Testis (tissue), 3 donors: Measurements from ENCODE around the gene PHTF1. TPM values are rescaled to one million over a fixed set of nuclear protein-coding genes. Genes with fewer than 3 reads are reported as not detected.
"Not testable (repeated sequence)": the region's sequence is repeated elsewhere in the genome, so short reads cannot be mapped to it uniquely, and the experiment has no call there.

ENCODE experiments used
- DNase-seq: peaks from one replicate; pipeline ENCODE4 v3.0.0-alpha.2; 2019
- H3K27ac ChIP-seq, 2 donors: fragments of 200-600 bp; sonication (generic); one replicate each; pipeline ENCODE4 v1.5.1; 2019
- H3K27me3 ChIP-seq: fragments of 200-600 bp; sonication (generic); one replicate; pipeline ENCODE4 v1.5.1; 2019
- H3K36me3 ChIP-seq: fragments of 200-600 bp; sonication (generic); one replicate; pipeline ENCODE4 v1.5.1; 2017; ENCODE audit warnings: low read depth; ENCODE audit errors: missing control alignments
- H3K4me1 ChIP-seq: fragments of 200-600 bp; sonication (generic); one replicate; pipeline ENCODE4 v1.5.1; 2019
- H3K4me3 ChIP-seq, 2 donors: fragments of 200-600 bp; sonication (generic); one replicate each; pipeline ENCODE4 v1.5.1; 2017 to 2019
- H3K9me3 ChIP-seq: fragments of 200-600 bp; sonication (generic); one replicate; pipeline ENCODE4 v1.5.1; 2017
- CTCF ChIP-seq, 3 experiments: fragments of 450-650 bp in 2 of 3; fragments of 200-600 bp in 1 of 3; sonication (generic) in 1 of 3; IDR thresholded peaks; one replicate each; pipeline ENCODE4 v1.5.1; 2016 to 2019; ENCODE audit warnings: antibody characterized with exemption in 3 of 3, mild to moderate bottlenecking in 2 of 3, moderate library complexity in 1 of 3
- POLR2A ChIP-seq: fragments of 450-650 bp; IDR thresholded peaks from one replicate; pipeline ENCODE4 v1.6.1; 2017; ENCODE audit warnings: antibody characterized with exemption, mild to moderate bottlenecking, moderate library complexity
- WGBS, 2 donors: methylation state at CpG; one replicate each; pipeline ENCODE4 v1.1.5; 2018; 5-methylcytosine and 5-hydroxymethylcytosine counted together
- intact Hi-C: fragments of 100-400 bp; cut with DNase I; formaldehyde crosslinking; loops from one replicate; pipeline ENCODE4 v1.15.1; 2023; ENCODE audit warnings: low total_unique reads
- polyA plus RNA-seq: library from polyadenylated mRNA; stranded (reverse); fragments of 350-450 nt; fragmentation: Illumina TruSeq; extraction: RNeasy Lipid Tissue Mini Kit (QIAGEN cat#74804); gene quantifications from one replicate; pipeline ENCODE4 v1.2.3, GENCODE V29; 2014; ENCODE audit warnings: low read depth, low replicate concordance; ENCODE audit not compliant: insufficient read depth
- total RNA-seq, 2 donors: library from RNA; depleted of rRNA; stranded (reverse); fragments of >200 nt; gene quantifications; one replicate each; pipeline ENCODE4 v1.2.3, GENCODE V29; 2016

The PHTF1 gene
- total and polyA plus RNA-seq, 3 donors from 2014 or later, result 29.2 to 61.7 (median 46.4) TPM

- no peaks in the 10 kb centered on the region for H3K27me3 ChIP-seq
- intact Hi-C loops, result no loop called here
- DNase-seq, result no peak
- no peak overlapping the region for H3K27ac ChIP-seq
- H3K9me3 ChIP-seq, result no peaks in the 10 kb centered on the region
- WGBS, 2 donors, result 96 to 98% methylated on average over 5 of the region's 5 CpGs
- H3K36me3 ChIP-seq, result no peaks in the 10 kb centered on the region
- no peak overlapping the region for H3K4me3 ChIP-seq
- TF ChIP-seq POLR2A (no peak), CTCF (IDR thresholded peaks at IDR 0.05) (no peak)
- no peaks in the 10 kb centered on the region for H3K4me1 ChIP-seq
Measured at GRCh38 chr1:113742515-113742914, 16.8 kb downstream of the PHTF1 start.

DNA sequence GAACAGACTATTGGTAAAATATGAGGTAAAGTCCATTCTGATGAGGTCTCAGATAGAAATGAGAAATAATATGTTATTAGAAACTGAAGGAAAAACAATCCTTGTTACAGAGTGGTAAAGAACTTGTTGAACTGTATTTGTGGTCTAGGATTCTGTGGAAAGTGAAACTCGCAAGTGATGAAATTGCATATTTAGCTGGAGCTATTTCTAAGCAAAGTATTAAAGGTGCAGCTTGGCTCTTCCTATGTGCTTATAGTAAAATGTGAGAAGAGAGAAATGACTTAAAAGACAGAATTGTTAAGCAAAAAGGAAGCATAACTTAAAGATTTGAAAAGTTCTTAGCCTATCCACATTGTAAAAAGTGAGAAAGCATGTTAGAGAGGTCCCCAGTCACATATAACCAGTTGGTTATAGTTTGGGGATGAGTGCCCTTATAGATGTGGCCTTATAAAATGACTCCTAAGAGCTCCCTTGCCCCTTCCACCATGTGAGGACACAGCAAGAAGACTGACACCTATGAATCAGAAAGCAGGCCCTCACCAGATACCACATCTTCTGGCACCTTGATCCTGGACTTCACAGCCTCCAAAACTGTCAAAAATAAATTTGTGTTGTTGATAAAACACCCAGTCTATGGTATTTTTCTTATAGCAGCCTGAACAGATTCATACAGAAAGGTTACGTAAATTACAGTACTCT, 24.8 kb downstream of the PHTF1 start:
- Histone ChIP-seq H3K4me3 (no peak overlapping the region), H3K36me3 (no peaks in the 10 kb centered on the region), H3K9me3 (no peaks in the 10 kb centered on the region), H3K4me1 (no peaks in the 10 kb centered on the region), H3K27ac (no peak overlapping the region), H3K27me3 (no peaks in the 10 kb centered on the region)
- DNase-seq, result no peak
- no peak for TF ChIP-seq POLR2A
- no peak for TF ChIP-seq CTCF (IDR thresholded peaks at IDR 0.05)
- 96 to 98% methylated on average over 2 of the region's 2 CpGs for WGBS, 2 donors
- intact Hi-C loops, result no loop called here

- H3K27me3 ChIP-seq, result no peaks in the 10 kb centered on the region
- H3K4me1 ChIP-seq, result no peaks in the 10 kb centered on the region
- no peak overlapping the region for H3K4me3 ChIP-seq
- WGBS, 2 donors, result 89 to 94% methylated on average over 5 of the region's 5 CpGs
- no peak overlapping the region for H3K27ac ChIP-seq
- H3K9me3 ChIP-seq, result no peaks in the 10 kb centered on the region
- H3K36me3 ChIP-seq, result no peaks in the 10 kb centered on the region
- no peak for TF ChIP-seq POLR2A
- TF ChIP-seq CTCF (IDR thresholded peaks at IDR 0.05), result no peak
- intact Hi-C loops, result no loop called here
- no peak for DNase-seq
Measured at GRCh38 chr1:113732802-113733201, 26.5 kb downstream of the PHTF1 start.

- 95 to 100% methylated on average over 2 of the region's 2 CpGs for WGBS, 2 donors
- Histone ChIP-seq H3K27ac (no peak overlapping the region), H3K4me1 (no peaks in the 10 kb centered on the region), H3K36me3 (no peaks in the 10 kb centered on the region), H3K27me3 (no peaks in the 10 kb centered on the region), H3K9me3 (no peaks in the 10 kb centered on the region), H3K4me3 (no peak overlapping the region)
- TF ChIP-seq CTCF (IDR thresholded peaks at IDR 0.05) (no peak), POLR2A (no peak)
- intact Hi-C loops, result no loop called here
- DNase-seq, result no peak
Measured at GRCh38 chr1:113721010-113721409, 38.3 kb downstream of the PHTF1 start.

DNA sequence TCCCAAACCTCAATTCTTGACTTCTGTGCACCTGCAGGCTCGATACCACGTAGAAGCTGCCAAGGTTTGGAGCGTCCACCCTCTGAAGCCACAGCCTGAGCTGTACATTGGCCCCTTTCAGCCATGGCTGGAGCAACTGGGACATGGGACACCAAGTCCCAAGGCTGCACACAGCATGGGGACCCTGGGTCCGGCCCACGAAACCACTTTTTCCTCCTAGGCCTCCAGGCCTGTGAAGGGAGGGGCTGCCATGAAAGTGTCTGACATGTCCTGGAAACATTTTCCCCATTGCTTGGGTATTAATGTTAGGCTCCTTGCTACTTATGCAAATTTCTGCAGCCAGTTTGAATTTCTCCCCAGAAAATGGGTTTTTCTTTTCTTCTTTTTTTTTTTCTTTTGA, 40.7 kb downstream of the PHTF1 start:
- H3K36me3 ChIP-seq, H3K4me1 ChIP-seq, H3K27ac ChIP-seq, intact Hi-C loops, H3K27me3 ChIP-seq, H3K4me3 ChIP-seq, DNase-seq, H3K9me3 ChIP-seq: not testable (repeated sequence)
- WGBS, 2 donors, result 94 to 100% methylated on average over 4 to 5 of the region's 5 CpGs

DNA sequence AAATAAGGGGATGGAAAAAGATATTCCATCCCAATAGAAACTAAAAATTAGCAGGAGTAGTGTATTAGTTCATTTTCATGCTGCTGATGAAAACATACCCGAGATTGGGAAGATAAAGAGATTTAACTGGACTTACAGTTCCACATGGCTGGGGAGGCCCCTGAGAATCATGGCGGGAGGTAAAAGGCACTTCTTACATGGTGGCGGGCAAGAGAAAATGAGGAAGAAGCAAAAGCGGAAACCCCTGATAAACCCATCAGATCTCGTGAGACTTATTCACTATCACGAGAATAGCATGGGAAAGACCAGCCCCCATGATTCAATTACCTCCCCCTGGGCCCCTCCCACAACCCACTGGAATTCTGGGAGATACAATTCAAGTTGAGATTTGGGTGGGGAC, 41.8 kb downstream of the PHTF1 start:
- H3K36me3 ChIP-seq, H3K27ac ChIP-seq, H3K4me1 ChIP-seq, H3K4me3 ChIP-seq, H3K27me3 ChIP-seq, intact Hi-C loops, H3K9me3 ChIP-seq, DNase-seq: not testable (repeated sequence)
- 94 to 95% methylated on average over 6 of the region's 6 CpGs for WGBS, 2 donors
